GM12878 (cell line): ENCODE results near the gene PHLPP1. TPM values are rescaled to one million over a fixed set of nuclear protein-coding genes. Genes with fewer than 3 reads are reported as not detected.

ENCODE experiments used
- ATAC-seq: fragments of 200-7000 bp; cut with Tn5 transposase; 3 replicates; pipeline ENCODE4 v1.9.1; 2020; ENCODE audit warnings: mild to moderate bottlenecking, moderate library complexity
- BruUV-seq: library from RNA; stranded (reverse); fragments of 400-500 nt; replicated peaks from 2 replicates; lab custom pipeline; 2021; lab: Mats Ljungman, UMichigan
- CTCF ChIA-PET: fragments of 300-600 bp; sonication (Branson Sonifier 250); formaldehyde crosslinking; extraction: SDS; loops from one replicate; lab custom pipeline; 2021; ENCODE audit warnings: inconsistent platforms; lab: Yijun Ruan, JAX
- POLR2A ChIA-PET: fragments of 350-600 bp; formaldehyde crosslinking; extraction: SDS; loops from one replicate; lab custom pipeline; 2021; ENCODE audit warnings: inconsistent platforms; lab: Charles Lee
- RAD21 ChIA-PET: fragments of 300-600 bp; sonication (Branson Sonifier 250); formaldehyde crosslinking; loops from one replicate; lab custom pipeline; 2023; ENCODE audit warnings: antibody characterized with exemption; ENCODE audit not compliant: unreplicated experiment; lab: Charles Lee
- SMC1A ChIA-PET: fragments of 300-600 bp; sonication (Branson Sonifier 250); formaldehyde crosslinking; loops from one replicate; lab custom pipeline; 2023; ENCODE audit not compliant: unreplicated experiment, uncharacterized antibody; lab: Charles Lee
- DNase-seq: peaks from one replicate; pipeline ENCODE4 v3.0.0-alpha.2; 2011; ENCODE audit warnings: low read depth, low spot score
- FAIRE-seq: peaks from 3 replicates; lab custom pipeline; 2011; peaks lifted over from hg19 to GRCh38; lab: Jason Lieb, UNC
- H2AFZ ChIP-seq: 2 replicates; pipeline ENCODE4 v1.6.0; 2011; ENCODE audit warnings: low read depth, low read length, control low read depth; ENCODE audit not compliant: control insufficient read depth
- H3K27ac ChIP-seq: 2 replicates; pipeline ENCODE4 v1.5.1; 2011; ENCODE audit warnings: control low read depth; ENCODE audit not compliant: control insufficient read depth, insufficient read depth
- H3K27me3 ChIP-seq, 2 experiments: replicated peaks in 1 of 2; 2 replicates each; pipeline versions ENCODE4 v1.6.0 to v1.6.1; 2011; ENCODE audit warnings: low read length in 1 of 2; ENCODE audit not compliant: control insufficient read depth in 2 of 2, insufficient read depth in 2 of 2
- H3K36me3 ChIP-seq, 2 experiments: 2 replicates each; pipeline ENCODE4 v1.5.1; 2011; ENCODE audit warnings: low read length in 1 of 2; ENCODE audit not compliant: control insufficient read depth in 2 of 2, insufficient read depth in 2 of 2
- H3K4me1 ChIP-seq: 2 replicates; pipeline ENCODE4 v1.6.1; 2011; ENCODE audit warnings: mild to moderate bottlenecking, low read length, moderate library complexity, mixed read lengths; ENCODE audit not compliant: control insufficient read depth, insufficient read depth
- H3K4me2 ChIP-seq: 2 replicates; pipeline ENCODE4 v1.6.0; 2011; ENCODE audit warnings: control low read depth; ENCODE audit not compliant: control insufficient read depth, insufficient read depth
- H3K4me3 ChIP-seq: fragments of 200-600 bp; sonication (generic); 2 replicates; pipeline ENCODE4 v1.5.1; 2016
- H3K79me2 ChIP-seq: 2 replicates; pipeline ENCODE4 v1.6.0; 2011; ENCODE audit warnings: low read length; ENCODE audit not compliant: control insufficient read depth, insufficient read depth
- H3K9ac ChIP-seq: 2 replicates; pipeline ENCODE4 v1.8.0; 2011; ENCODE audit warnings: low read length, control low read depth, mixed read lengths; ENCODE audit not compliant: control insufficient read depth, insufficient read depth
- H3K9me3 ChIP-seq: replicated peaks from 3 replicates; pipeline ENCODE4 v1.5.1; 2011; ENCODE audit warnings: mild to moderate bottlenecking, low read length; ENCODE audit not compliant: control insufficient read depth, insufficient read depth
- H4K20me1 ChIP-seq: 2 replicates; pipeline ENCODE4 v1.6.0; 2011; ENCODE audit not compliant: control insufficient read depth, insufficient read depth
- WGBS: methylation state at CpG from one replicate; pipeline ENCODE4 v1.1.6; 2016; ENCODE audit warnings: low lambda C conversion rate; ENCODE audit not compliant: insufficient replicate concordance, insufficient coverage; ENCODE audit errors: missing lambda C conversion rate; 5-methylcytosine and 5-hydroxymethylcytosine counted together
- in situ Hi-C: fragments of 300-500 bp; cut with MboI; formaldehyde crosslinking; loops from 9 replicates; pipeline ENCODE4 v1.14.3; 2018; ENCODE audit warnings: mixed read lengths
- intact Hi-C: fragments of 100-400 bp; cut with micrococcal nuclease; formaldehyde crosslinking; loops from one replicate; pipeline ENCODE4 v1.14.2; 2022; ENCODE audit not compliant: unreplicated experiment
- polyA plus RNA-seq, 11 experiments: library from polyadenylated mRNA; depleted of rRNA in 4 of 11; unstranded in 6 of 11; stranded (reverse) in 5 of 11; fragments of >200 nt; fragmentation: Nextera tagmentation in 4 of 11; fragmentation: Illumina TruSeq in 1 of 11; extraction: Ambion mirVana in 4 of 11; extraction: Trizol in 1 of 11; gene quantifications; 1 replicate in 1 of 11; 2 replicates in 10 of 11; pipeline versions ENCODE4 v1.2.1 to v1.2.3, GENCODE V29; 2011 to 2016; ENCODE audit warnings: inconsistent platforms in 2 of 11, missing spikeins in 2 of 11, low read depth in 1 of 11
- total RNA-seq, 4 experiments: library from RNA; depleted of rRNA in 3 of 4; stranded (reverse); fragments of >200 nt in 3 of 4; fragmentation: Illumina TruSeq in 1 of 4; extraction: Trizol in 1 of 4; gene quantifications; 2 replicates each; pipeline versions ENCODE4 v1.2.1 to v1.2.3, GENCODE V29; 2013 to 2021
- TF ChIP-seq, protein P1 (sequence below): fragments of 450-650 bp; IDR thresholded peaks from 2 replicates; pipeline ENCODE4 v1.6.1; 2017; ENCODE audit warnings: borderline replicate concordance
- TF ChIP-seq, protein P2 (sequence below): IDR thresholded peaks from 2 replicates; pipeline ENCODE4 v1.6.1; 2012; ENCODE audit warnings: improper control_type of control experiment, low read depth, low read length; ENCODE audit not compliant: insufficient replicate concordance

PHLPP1 gene
- total and polyA plus RNA-seq, 10 of the 15 experiments (the other 5 are each of a cell fraction or from before 2014, with no cell fraction given), result 0.42 to 7.0 (median 1.9) TPM

DNA sequence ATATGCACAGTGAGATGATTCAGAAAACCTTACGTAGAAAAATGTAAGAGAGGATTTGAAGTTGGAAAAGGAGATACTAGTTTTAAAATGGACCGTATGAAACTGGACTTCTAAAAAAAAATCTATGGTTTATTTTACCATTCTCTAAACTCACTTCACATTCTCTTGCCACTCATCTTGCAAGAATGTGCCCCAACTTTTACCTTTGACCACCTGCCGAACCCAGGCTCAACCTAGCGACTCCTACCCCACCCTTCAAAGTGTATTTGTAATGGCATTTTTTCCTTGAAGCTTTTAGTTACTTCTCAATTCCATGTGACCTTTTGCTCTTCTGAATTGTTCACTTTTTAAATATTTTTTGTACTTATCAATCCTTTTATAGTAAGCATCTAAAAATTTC is 160.8 kb downstream of the PHLPP1 start:
- FAIRE-seq, result no peak
- POLR2A ChIA-PET, result no interaction called here
- no peak for ATAC-seq

More for the DNA sequence above, 160.8 kb downstream of the PHLPP1 start:
- ChIA-PET RAD21 (no interaction called here), SMC1A (no interaction called here), CTCF (no interaction called here)
- H3K4me1 ChIP-seq, result peaks cover 4% of the 10 kb centered on the region; the same call in 1 of the 2 replicates
- intact Hi-C loops (no loop called here), in situ Hi-C loops (no loop called here)
- DNase-seq, result no peak
- H3K9ac ChIP-seq, result no peak overlapping the region
- TF ChIP-seq, protein P1, sequence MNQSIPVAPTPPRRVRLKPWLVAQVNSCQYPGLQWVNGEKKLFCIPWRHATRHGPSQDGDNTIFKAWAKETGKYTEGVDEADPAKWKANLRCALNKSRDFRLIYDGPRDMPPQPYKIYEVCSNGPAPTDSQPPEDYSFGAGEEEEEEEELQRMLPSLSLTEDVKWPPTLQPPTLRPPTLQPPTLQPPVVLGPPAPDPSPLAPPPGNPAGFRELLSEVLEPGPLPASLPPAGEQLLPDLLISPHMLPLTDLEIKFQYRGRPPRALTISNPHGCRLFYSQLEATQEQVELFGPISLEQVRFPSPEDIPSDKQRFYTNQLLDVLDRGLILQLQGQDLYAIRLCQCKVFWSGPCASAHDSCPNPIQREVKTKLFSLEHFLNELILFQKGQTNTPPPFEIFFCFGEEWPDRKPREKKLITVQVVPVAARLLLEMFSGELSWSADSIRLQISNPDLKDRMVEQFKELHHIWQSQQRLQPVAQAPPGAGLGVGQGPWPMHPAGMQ, result no peak
- TF ChIP-seq, protein P2, sequence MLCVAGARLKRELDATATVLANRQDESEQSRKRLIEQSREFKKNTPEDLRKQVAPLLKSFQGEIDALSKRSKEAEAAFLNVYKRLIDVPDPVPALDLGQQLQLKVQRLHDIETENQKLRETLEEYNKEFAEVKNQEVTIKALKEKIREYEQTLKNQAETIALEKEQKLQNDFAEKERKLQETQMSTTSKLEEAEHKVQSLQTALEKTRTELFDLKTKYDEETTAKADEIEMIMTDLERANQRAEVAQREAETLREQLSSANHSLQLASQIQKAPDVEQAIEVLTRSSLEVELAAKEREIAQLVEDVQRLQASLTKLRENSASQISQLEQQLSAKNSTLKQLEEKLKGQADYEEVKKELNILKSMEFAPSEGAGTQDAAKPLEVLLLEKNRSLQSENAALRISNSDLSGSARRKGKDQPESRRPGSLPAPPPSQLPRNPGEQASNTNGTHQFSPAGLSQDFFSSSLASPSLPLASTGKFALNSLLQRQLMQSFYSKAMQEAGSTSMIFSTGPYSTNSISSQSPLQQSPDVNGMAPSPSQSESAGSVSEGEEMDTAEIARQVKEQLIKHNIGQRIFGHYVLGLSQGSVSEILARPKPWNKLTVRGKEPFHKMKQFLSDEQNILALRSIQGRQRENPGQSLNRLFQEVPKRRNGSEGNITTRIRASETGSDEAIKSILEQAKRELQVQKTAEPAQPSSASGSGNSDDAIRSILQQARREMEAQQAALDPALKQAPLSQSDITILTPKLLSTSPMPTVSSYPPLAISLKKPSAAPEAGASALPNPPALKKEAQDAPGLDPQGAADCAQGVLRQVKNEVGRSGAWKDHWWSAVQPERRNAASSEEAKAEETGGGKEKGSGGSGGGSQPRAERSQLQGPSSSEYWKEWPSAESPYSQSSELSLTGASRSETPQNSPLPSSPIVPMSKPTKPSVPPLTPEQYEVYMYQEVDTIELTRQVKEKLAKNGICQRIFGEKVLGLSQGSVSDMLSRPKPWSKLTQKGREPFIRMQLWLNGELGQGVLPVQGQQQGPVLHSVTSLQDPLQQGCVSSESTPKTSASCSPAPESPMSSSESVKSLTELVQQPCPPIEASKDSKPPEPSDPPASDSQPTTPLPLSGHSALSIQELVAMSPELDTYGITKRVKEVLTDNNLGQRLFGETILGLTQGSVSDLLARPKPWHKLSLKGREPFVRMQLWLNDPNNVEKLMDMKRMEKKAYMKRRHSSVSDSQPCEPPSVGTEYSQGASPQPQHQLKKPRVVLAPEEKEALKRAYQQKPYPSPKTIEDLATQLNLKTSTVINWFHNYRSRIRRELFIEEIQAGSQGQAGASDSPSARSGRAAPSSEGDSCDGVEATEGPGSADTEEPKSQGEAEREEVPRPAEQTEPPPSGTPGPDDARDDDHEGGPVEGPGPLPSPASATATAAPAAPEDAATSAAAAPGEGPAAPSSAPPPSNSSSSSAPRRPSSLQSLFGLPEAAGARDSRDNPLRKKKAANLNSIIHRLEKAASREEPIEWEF, result no peak
- no peaks in the 10 kb centered on the region for H3K27me3 ChIP-seq
- H3K36me3 ChIP-seq, result no peaks in the 10 kb centered on the region
- 51% methylated on average over 4 of the region's 4 CpGs for WGBS
- H3K79me2 ChIP-seq, result no peaks in the 10 kb centered on the region
- H4K20me1 ChIP-seq, result no peaks in the 10 kb centered on the region
- H3K4me2 ChIP-seq, result no peak overlapping the region
- no peaks in the 10 kb centered on the region for H3K9me3 ChIP-seq
- no TSS peak for BruUV-seq
- no peak overlapping the region for H2AFZ ChIP-seq
- no peak overlapping the region for H3K27ac ChIP-seq
- no peak overlapping the region for H3K4me3 ChIP-seq
